HT-29 (cell line): ENCODE measurements around the gene SMIM12. TPM values are rescaled to one million over a fixed set of nuclear protein-coding genes. Genes with fewer than 3 reads are reported as not detected.

Source experiments
- DNase-seq: peaks from one replicate; pipeline ENCODE4 v3.0.0-alpha.2; 2015; ENCODE audit warnings: low spot score
- total RNA-seq: library from RNA; depleted of rRNA; stranded (reverse); fragments of >200 nt; shearing (Covaris generic); gene quantifications from 2 replicates; pipeline ENCODE4 v1.2.3, GENCODE V29; 2014; rRNA removed

The SMIM12 gene
- total RNA-seq, 1 experiment from 2014 or later: 31.5 TPM

GRCh38 chr1:34803770-34804169, 55.8 kb downstream of the SMIM12 start:
- DNase-seq: no peak

Other genes starting within 250 kb of the SMIM12 start
- not detected in 2 replicates for gene GJB5, start 104.7 kb downstream of the SMIM12 start, total RNA-seq
- gene GJB4, start 100.0 kb downstream of the SMIM12 start, total RNA-seq: 1.3 and 1.9 TPM in 2 replicates
- 63.6 and 70.4 TPM in 2 replicates for gene GJB3, start 78.5 kb downstream of the SMIM12 start, total RNA-seq
- not detected in 2 replicates for gene GJA4, start 66.8 kb downstream of the SMIM12 start, total RNA-seq
- gene DLGAP3, start 69.9 kb upstream of the SMIM12 start, total RNA-seq: 0.44 TPM in 1 of 2 replicates, not detected in the other
- 11.7 TPM in 2 replicates for gene TMEM35B, start 125.6 kb upstream of the SMIM12 start, total RNA-seq
- 4.4 and 7.4 TPM in 2 replicates for gene ZMYM6, start 172.2 kb upstream of the SMIM12 start, total RNA-seq
- gene ZMYM1, start 219.6 kb upstream of the SMIM12 start, total RNA-seq: 3.7 and 7.4 TPM in 2 replicates